ENCODE data around the gene SNCA.

The SNCA gene

DNA sequence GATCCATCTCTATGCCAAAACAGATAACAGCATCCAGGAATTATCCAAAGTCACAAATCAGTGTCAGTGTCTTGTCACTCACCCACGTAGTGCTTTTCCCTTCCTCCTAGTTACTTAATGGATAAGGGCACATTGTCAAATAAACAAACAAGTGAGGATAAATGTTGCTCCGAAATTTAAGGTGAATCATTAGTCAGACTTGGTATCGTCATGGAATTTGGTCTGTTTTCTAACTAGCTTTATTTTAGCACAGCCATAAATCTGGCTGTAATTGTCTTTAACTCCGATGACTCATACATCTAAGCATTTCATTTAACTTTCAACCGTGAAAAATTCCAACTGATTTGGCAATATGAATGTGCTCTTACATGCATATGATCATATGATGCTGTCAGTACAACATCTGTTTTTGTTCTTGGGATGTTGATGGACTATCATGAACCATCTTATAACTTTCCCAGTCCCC, 83.3 kb downstream of the SNCA start (continued):
- TF ChIP-seq, protein P1, sequence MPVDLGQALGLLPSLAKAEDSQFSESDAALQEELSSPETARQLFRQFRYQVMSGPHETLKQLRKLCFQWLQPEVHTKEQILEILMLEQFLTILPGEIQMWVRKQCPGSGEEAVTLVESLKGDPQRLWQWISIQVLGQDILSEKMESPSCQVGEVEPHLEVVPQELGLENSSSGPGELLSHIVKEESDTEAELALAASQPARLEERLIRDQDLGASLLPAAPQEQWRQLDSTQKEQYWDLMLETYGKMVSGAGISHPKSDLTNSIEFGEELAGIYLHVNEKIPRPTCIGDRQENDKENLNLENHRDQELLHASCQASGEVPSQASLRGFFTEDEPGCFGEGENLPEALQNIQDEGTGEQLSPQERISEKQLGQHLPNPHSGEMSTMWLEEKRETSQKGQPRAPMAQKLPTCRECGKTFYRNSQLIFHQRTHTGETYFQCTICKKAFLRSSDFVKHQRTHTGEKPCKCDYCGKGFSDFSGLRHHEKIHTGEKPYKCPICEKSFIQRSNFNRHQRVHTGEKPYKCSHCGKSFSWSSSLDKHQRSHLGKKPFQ (tag by site-specific recombination; IDR thresholded peaks at IDR 0.05) = no peak
- TF ChIP-seq ZFP37 (tag by site-specific recombination; IDR thresholded peaks at IDR 0.05) (0 out of 2 replicates have a peak, but pooled peaks have one; percentile 58), OVOL3 (tag by site-specific recombination; IDR thresholded peaks at IDR 0.05) (peak; percentile 34; the same call in 1 of the 2 replicates), ZNF600 (tag by site-specific recombination; IDR thresholded peaks at IDR 0.05) (peak; percentile 54), ZNF324 (tag by site-specific recombination; IDR thresholded peaks at IDR 0.05) (0 out of 2 replicates have a peak, but pooled peaks have one; percentile 27), ZNF174 (tag by site-specific recombination; IDR thresholded peaks at IDR 0.05) (no peak), ZNF394 (tag by site-specific recombination; IDR thresholded peaks at IDR 0.05; ENCODE audit: borderline replicate concordance) (peak; percentile 69), ZNF223 (tag by site-specific recombination; IDR thresholded peaks at IDR 0.05) (no peak), SETDB1 (IDR thresholded peaks at IDR 0.05; ENCODE audit: insufficient read length, low read length) (no peak), OSR2 (tag by site-specific recombination; IDR thresholded peaks at IDR 0.05) (0 out of 2 replicates have a peak, but pooled peaks have one; percentile 25), ZFHX2 (tag by site-specific recombination; conservative IDR thresholded peaks at IDR 0.05) (no peak), ZNF114 (tag by site-specific recombination; IDR thresholded peaks at IDR 0.05) (no peak), ZNF561 (tag by site-specific recombination; IDR thresholded peaks at IDR 0.05; ENCODE audit: borderline replicate concordance) (no peak), MEIS1 (CRISPR knock-in tag; IDR thresholded peaks at IDR 0.05; ENCODE audit: borderline replicate concordance) (peak; percentile 51; the same call in 1 of the 2 replicates), ZNF610 (tag by site-specific recombination; IDR thresholded peaks at IDR 0.05; ENCODE audit: borderline replicate concordance) (no peak), ZNF626 (tag by site-specific recombination; IDR thresholded peaks at IDR 0.05) (no peak), IKZF3 (tag by site-specific recombination; IDR thresholded peaks at IDR 0.05) (peak; percentile 73), ZEB2 (tag by site-specific recombination; IDR thresholded peaks at IDR 0.05) (peak; percentile 92), SCRT2 (tag by site-specific recombination; IDR thresholded peaks at IDR 0.05) (0 out of 2 replicates have a peak, but pooled peaks have one; percentile 28), GFI1B (tag by site-specific recombination; IDR thresholded peaks at IDR 0.05) (0 out of 2 replicates have a peak, but pooled peaks have one; percentile 54)
- TF ChIP-seq, protein P2, sequence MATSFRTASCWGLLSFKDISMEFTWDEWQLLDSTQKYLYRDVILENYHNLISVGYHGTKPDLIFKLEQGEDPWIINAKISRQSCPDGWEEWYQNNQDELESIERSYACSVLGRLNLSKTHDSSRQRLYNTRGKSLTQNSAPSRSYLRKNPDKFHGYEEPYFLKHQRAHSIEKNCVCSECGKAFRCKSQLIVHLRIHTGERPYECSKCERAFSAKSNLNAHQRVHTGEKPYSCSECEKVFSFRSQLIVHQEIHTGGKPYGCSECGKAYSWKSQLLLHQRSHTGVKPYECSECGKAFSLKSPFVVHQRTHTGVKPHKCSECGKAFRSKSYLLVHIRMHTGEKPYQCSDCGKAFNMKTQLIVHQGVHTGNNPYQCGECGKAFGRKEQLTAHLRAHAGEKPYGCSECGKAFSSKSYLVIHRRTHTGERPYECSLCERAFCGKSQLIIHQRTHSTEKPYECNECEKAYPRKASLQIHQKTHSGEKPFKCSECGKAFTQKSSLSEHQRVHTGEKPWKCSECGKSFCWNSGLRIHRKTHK (tag by site-specific recombination; IDR thresholded peaks at IDR 0.05) = no peak
- TF ChIP-seq, protein P3, sequence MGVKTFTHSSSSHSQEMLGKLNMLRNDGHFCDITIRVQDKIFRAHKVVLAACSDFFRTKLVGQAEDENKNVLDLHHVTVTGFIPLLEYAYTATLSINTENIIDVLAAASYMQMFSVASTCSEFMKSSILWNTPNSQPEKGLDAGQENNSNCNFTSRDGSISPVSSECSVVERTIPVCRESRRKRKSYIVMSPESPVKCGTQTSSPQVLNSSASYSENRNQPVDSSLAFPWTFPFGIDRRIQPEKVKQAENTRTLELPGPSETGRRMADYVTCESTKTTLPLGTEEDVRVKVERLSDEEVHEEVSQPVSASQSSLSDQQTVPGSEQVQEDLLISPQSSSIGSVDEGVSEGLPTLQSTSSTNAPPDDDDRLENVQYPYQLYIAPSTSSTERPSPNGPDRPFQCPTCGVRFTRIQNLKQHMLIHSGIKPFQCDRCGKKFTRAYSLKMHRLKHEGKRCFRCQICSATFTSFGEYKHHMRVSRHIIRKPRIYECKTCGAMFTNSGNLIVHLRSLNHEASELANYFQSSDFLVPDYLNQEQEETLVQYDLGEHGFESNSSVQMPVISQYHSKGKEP (tag by site-specific recombination; IDR thresholded peaks at IDR 0.05) = 0 out of 2 replicates have a peak, but pooled peaks have one; percentile 10
- TF ChIP-seq, protein P4, sequence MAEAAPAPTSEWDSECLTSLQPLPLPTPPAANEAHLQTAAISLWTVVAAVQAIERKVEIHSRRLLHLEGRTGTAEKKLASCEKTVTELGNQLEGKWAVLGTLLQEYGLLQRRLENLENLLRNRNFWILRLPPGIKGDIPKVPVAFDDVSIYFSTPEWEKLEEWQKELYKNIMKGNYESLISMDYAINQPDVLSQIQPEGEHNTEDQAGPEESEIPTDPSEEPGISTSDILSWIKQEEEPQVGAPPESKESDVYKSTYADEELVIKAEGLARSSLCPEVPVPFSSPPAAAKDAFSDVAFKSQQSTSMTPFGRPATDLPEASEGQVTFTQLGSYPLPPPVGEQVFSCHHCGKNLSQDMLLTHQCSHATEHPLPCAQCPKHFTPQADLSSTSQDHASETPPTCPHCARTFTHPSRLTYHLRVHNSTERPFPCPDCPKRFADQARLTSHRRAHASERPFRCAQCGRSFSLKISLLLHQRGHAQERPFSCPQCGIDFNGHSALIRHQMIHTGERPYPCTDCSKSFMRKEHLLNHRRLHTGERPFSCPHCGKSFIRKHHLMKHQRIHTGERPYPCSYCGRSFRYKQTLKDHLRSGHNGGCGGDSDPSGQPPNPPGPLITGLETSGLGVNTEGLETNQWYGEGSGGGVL (tag by site-specific recombination; IDR thresholded peaks at IDR 0.05) = 0 out of 2 replicates have a peak, but pooled peaks have one; percentile 12
- TF ChIP-seq, protein P5, sequence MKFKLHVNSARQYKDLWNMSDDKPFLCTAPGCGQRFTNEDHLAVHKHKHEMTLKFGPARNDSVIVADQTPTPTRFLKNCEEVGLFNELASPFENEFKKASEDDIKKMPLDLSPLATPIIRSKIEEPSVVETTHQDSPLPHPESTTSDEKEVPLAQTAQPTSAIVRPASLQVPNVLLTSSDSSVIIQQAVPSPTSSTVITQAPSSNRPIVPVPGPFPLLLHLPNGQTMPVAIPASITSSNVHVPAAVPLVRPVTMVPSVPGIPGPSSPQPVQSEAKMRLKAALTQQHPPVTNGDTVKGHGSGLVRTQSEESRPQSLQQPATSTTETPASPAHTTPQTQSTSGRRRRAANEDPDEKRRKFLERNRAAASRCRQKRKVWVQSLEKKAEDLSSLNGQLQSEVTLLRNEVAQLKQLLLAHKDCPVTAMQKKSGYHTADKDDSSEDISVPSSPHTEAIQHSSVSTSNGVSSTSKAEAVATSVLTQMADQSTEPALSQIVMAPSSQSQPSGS (tag by site-specific recombination; IDR thresholded peaks at IDR 0.05; ENCODE audit: low read depth) = peak; percentile 87
- TF ChIP-seq, protein P6, sequence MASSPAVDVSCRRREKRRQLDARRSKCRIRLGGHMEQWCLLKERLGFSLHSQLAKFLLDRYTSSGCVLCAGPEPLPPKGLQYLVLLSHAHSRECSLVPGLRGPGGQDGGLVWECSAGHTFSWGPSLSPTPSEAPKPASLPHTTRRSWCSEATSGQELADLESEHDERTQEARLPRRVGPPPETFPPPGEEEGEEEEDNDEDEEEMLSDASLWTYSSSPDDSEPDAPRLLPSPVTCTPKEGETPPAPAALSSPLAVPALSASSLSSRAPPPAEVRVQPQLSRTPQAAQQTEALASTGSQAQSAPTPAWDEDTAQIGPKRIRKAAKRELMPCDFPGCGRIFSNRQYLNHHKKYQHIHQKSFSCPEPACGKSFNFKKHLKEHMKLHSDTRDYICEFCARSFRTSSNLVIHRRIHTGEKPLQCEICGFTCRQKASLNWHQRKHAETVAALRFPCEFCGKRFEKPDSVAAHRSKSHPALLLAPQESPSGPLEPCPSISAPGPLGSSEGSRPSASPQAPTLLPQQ (tag by site-specific recombination; IDR thresholded peaks at IDR 0.05) = peak; percentile 30; the same call in 1 of the 2 replicates
- TF ChIP-seq, protein P7, sequence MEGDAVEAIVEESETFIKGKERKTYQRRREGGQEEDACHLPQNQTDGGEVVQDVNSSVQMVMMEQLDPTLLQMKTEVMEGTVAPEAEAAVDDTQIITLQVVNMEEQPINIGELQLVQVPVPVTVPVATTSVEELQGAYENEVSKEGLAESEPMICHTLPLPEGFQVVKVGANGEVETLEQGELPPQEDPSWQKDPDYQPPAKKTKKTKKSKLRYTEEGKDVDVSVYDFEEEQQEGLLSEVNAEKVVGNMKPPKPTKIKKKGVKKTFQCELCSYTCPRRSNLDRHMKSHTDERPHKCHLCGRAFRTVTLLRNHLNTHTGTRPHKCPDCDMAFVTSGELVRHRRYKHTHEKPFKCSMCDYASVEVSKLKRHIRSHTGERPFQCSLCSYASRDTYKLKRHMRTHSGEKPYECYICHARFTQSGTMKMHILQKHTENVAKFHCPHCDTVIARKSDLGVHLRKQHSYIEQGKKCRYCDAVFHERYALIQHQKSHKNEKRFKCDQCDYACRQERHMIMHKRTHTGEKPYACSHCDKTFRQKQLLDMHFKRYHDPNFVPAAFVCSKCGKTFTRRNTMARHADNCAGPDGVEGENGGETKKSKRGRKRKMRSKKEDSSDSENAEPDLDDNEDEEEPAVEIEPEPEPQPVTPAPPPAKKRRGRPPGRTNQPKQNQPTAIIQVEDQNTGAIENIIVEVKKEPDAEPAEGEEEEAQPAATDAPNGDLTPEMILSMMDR (tag by site-specific recombination; IDR thresholded peaks at IDR 0.05) = no peak
- TF ChIP-seq, protein P8, sequence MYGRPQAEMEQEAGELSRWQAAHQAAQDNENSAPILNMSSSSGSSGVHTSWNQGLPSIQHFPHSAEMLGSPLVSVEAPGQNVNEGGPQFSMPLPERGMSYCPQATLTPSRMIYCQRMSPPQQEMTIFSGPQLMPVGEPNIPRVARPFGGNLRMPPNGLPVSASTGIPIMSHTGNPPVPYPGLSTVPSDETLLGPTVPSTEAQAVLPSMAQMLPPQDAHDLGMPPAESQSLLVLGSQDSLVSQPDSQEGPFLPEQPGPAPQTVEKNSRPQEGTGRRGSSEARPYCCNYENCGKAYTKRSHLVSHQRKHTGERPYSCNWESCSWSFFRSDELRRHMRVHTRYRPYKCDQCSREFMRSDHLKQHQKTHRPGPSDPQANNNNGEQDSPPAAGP (tag by site-specific recombination; IDR thresholded peaks at IDR 0.05) = no peak

All from HEK293 (cell line).